ENCODE data around the gene GALNT2. TPM values are rescaled to one million over a fixed set of nuclear protein-coding genes. Genes with fewer than 3 reads are reported as not detected.
A peak's percentile ranks its signal among the peaks of the same experiment; 100 is the strongest.

Gene GALNT2
- total RNA-seq, 1 donor from 2014 or later, result 81.6 TPM

DNA sequence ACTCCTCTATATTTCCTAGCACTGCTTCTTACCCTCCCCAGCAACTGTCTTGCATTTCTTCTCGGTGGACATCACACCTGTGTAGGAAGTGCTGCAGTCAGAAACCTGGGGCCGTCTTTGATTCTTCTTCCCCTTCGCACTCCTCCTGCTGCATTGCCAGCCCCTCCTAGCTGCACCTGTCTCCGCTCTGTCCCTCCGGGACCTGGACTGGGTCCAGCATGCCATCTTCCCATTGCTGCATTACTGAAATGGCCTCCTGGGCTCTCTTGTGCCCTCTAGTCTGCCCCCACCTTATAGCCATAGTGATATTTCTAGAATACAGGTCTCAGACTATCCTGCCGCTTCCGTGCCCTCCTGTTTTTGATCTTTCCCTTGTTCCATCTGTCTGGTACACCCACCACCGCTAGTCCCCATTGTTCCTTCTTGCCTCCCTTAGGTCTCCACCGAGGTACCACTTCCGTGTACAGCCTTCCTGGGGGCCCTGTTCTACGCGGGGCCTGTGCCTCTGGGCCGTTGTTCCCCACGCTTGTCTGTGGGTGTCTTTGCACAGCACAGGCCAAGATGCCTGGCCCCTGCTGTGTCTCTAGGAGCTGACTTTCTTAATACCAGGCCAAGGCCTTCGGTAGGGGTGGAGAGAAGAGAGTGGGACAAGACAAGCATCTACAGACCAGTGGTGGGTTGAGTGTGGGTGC is 107.6 kb downstream of the GALNT2 start:
- no peak for DNase-seq (ENCODE audit: extremely low read depth, low read depth, low spot score)

DNA sequence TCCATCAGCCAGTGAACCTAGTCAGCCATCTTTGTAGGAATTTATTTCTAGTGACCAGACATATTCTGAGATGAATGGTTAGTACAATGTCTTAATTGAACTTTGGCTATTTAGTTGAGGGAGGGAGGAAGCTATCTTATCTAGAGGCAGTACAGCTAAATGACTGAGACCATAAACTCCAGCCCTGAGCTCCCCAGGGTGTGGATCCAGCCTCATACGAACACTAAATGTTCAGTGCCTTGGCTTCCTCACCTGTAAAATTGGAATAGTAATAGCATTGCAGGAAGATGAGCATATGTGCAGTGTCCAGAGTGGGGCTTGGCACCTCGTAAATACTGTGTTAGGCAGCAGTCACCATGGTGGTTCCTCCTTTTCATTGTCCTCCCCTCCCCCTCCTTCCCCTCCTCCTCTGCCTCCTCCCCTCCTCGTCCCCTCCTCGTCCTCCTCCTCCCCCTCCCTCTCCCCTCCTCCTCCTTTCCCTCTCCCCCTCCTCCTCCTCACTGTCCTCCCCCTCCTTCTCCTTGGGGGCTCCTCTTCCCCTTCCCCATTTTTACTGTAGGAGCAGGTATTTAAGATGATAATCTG is 108.2 kb downstream of the GALNT2 start:
- no peak for DNase-seq (ENCODE audit: extremely low read depth, low read depth, low spot score)

DNA sequence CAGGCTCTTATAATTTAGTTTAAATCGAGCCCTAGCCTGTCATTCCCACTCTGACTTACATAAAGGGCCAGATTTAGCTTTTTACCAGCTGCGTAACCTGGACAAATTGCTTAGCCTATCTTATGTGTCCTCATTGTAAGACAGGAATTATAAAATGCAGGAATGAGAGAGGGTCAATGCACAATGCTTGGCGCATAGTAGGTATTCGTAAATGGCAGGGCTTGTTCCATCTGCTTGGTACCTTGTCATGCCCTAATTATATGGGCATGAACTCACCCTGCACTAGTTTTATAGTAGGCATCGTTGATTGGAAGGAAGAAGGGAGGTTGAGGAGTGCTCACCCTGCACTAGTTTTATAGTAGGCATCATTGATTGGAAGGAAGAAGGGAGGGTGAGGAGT is 108.8 kb downstream of the GALNT2 start:
- DNase-seq (ENCODE audit: extremely low read depth, low read depth, low spot score), result no peak

DNA sequence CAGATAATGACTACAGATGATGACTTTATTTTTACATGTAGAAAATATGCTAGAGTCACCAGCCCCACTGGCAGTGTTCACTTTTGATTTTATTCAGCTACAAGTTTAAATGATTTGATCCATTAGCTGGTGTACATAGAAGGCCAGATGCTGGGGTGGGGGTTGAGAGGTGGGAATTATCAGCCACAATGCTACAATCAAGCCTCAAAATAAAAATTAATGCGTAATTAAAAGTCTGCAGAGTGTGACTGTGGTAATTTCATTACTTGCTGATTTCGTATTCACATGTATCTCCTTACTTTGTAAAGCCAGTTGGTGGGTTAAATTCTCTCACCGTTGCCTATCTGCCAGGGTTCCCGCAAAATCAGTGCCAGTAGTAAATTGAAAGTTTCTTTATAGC is 109.3 kb downstream of the GALNT2 start:
- DNase-seq (ENCODE audit: extremely low read depth, low read depth, low spot score), result no peak

DNA sequence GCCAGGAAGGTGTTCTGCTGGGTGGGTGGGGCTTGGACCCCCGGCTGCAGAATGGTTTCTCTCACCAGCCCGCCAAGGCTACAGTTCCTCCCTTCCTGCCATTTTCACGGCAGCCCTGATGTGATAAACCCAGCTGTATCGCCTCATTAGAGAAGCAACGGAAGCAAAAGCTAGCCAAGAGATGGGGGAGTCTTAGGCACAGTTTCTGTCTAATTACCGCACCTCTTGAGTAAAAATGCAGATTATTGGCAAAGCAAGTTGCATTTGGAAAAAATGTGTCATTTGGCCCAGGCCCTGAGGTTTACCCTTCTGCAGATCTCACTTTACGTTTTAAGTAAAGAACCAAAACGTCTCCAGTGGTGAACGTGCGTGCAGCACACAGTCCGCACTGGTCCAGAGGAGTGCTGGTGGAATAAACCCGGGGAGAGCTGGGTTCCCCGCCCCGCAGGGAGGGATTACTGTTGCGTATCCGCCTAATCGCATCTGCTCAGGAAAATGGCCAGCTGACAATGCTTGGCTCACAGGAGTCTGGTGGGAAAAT is 109.9 kb downstream of the GALNT2 start:
- DNase-seq (ENCODE audit: extremely low read depth, low read depth, low spot score), result no peak

DNA sequence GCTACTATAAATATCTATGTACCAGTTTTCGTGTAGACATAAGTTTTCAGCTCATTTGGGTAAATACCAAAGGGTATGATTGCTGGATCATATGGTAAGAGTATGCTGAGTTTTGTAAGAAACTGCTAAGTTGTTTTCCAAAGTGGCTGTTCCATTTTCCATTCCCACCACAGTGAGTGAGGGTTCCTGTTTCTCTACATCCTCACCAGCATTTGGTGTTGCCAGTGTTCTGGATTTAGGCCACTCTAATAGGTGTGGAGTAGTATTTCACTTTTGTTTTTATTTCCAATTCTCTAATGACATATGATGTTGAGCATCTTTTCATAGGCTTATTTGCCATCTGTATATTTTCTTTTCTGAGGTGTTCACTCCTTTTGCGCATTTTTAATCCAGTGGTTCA is 112.2 kb downstream of the GALNT2 start:
- no peak for DNase-seq (ENCODE audit: extremely low read depth, low read depth, low spot score)

DNA sequence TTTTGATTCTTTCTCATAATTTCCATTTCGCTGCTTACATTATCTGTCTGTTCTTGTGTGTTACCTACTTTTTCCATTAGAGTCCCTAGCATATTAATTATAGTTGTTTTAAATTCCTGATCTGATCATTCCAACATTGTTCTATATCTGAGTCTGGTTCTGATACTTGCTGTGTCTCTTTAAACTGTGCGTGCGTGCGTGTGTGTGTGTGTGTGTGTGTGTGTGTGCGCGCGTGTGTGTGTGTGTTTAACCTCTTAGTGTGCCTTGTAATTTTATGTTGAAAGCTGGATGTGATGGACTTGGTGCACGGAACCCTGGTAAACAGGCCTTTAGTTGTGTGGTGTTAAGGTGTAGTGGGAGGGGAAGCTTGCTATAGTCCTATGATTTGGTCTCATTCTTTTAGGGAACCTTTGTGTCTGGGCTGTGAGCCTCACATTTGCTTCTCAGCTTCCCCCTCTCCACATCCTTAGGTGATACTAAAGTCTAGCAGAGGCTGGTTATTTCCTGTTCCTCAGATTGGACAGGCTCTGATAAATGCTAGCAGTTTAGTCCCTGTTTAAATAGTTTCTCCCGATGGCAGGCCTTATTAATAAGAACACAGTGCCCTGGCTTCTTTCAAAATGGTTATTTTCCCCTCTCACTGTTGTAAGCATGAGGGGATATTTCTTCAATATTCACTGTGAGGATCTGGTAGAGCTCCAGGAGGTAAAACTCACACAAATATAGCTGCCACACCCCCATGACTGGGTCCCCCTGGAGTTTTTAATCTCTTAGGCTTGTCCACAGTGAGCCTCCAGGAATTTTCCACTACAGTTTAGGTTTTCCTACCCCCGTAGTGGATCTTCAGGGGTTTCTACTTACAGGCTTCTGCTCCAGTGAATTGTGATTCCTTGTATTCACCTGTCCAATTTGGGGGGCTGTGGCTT is 118.3 kb downstream of the GALNT2 start:
- DNase-seq (ENCODE audit: extremely low read depth, low read depth, low spot score), result no peak

DNA sequence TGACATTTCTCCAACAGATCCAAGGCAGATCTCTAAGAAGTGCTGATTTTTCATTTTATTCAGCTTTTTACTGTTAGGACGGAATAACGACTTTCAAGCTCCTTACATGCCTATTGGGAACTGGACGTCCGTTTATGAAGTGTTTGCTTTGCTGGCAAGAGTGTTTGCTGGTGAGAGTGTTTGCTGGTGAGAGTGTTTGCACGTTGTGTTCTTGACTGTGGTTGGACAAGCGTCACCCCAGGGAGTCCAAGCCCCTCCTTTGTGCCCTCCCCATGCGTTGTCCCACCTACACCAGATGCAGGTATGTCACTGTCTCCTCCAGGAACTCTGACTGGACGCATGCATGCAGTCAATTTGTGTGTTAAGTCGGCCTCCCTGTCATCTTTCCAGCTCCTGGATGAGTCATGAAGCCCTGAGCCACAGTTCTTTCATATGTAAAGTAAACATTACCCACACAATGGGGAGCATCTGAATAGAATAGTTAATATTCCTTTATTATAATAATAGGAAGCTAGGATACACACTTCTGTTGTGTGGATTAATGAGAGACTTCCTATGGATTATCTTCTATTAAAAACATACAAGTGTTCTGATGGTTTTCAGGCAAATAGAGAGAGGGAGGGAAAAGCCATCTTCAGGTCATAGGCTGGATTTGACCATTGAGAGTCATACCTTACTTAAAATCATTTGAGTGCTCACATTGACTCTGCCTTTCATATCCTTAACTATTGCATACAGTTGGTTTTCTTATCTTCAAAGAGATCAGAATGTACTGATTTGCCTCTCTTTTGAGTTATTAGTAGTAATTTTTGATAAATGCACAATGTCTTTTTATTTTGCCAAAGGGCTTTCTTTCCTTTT is 119.2 kb downstream of the GALNT2 start:
- peak; percentile 71 for DNase-seq (ENCODE audit: extremely low read depth, low read depth, low spot score)

DNA sequence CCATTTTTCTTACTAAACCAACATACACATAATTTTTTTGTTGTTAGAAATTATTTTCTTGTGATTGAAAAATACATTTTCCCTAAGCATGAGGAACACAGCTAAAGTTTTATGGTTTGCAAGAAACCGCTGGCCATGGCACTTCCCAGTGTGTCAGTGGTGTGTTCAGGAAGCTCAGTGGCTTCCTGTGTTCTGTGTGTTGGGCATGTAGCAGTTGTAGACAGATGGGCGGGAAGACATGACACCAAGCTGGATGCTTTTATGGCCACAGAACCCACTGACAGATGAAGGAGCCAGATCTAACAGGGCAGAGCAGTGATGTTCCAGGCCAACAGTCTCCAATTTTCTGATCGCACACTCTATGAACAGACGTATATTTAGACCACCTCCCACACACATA is 119.8 kb downstream of the GALNT2 start:
- no peak for DNase-seq (ENCODE audit: extremely low read depth, low read depth, low spot score)

DNA sequence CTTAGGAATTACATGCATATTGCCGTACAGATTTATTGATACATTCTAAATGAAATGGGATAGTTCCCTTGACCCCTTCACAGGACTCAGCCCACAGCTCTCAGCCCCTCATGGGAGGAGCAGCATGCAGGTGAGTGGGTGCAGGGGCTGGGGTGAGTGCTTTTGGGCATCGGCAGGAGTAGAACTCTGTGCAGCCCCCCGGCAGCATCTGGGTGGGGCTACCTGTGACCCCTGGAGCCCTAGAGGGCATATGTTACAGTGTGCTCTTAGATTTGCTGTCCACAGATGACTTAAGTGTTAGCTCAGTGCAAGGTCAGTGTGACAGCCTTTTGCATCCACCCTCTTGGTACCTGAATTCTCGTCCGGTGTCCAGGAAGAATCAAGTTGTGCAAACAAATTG is 120.3 kb downstream of the GALNT2 start:
- DNase-seq (ENCODE audit: extremely low read depth, low read depth, low spot score), result no peak

DNA sequence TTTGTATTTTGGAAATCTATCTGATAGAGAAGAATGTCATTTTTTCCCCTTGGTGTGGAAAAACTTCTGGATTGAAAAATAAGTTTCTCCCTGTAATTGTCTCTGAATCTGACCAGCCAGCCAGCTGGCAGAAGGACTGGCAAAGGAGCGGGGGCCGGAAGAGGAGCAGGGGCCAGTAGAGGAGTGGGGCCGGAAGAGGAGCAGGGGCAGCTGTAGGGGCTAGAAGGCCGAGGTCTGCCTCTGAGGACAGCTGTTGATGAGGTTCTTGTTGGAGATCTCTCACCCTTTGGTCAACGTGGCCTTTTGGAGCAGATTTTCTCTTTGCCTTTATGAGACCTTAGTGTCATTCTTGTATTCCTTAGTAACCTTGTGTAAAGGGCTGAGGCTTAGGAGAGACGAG is 121.8 kb downstream of the GALNT2 start:
- no peak for DNase-seq (ENCODE audit: extremely low read depth, low read depth, low spot score)

DNA sequence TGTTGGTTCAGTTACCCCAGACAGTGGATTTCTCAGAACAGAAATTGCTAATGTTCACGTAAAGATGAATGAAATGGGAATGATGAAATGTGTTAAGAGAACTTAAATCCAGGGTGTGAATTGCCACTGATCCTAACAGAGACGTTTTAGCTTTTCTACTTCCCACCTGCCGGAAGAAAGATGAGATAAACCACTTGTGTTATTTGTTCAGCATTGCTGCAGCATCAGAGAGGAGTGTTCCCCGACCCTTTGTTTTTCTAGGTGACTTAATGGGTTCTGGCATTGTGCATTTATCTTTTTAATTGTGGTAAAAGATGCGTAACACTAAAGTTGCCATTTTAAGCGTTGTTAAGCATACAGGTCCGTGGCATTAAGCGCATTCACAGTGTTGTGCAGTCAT is 122.3 kb downstream of the GALNT2 start:
- DNase-seq (ENCODE audit: extremely low read depth, low read depth, low spot score), result no peak

DNA sequence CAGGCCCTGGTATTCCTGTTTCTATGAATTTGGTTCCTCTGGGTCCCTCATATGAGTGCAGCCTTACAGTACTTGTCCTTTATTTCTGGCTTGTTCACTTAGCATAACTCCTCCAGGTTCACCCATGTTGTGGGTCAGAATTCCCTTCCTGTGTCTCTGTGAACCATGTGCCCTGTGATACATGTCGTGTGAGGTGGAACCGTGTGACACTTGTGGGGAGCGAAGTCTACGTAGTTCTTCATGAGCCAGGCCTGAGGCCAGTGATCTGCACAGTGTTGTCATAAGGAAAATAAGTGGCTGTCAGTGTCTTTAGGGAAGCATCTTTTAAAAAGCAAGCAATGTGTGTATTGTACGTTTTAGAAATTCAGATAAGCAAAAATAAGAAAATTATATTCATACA is 122.8 kb downstream of the GALNT2 start:
- no peak for DNase-seq (ENCODE audit: extremely low read depth, low read depth, low spot score)

DNA sequence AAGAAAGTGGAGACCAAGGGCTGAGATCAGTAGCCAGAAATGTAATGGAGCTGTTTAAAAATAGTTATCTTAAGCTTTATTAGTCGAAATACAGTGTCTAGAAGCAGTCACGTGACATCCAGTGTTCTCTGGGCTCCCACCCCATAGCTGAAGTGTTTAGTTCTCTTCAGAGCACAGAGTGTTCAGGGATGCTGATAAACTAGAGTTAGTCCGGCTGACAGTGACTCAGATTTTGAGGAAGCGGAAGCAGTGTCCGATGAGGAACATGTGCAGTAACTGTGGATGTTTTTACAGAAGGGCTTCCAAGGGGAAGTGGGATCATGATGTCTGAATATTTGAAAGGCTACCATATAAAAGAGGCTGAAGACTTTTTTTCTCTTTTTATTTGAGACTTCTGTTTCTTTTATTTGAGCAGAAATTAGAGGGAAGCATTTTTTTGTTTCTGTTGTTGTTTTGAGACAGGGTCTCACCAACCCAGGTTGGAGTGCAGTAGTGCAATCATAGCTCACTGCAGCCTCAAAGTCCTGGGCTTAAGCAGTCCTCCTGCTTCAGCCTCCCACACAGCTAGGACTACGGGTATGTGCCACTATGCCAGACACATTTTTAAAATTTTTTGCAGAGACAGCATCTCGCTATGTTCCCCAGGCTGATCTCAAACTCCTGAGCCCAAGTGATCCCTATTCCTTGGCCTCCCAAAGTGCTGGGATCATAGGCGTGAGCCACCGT is 124.2 kb downstream of the GALNT2 start:
- peak; percentile 73 for DNase-seq (ENCODE audit: extremely low read depth, low read depth, low spot score)

DNA sequence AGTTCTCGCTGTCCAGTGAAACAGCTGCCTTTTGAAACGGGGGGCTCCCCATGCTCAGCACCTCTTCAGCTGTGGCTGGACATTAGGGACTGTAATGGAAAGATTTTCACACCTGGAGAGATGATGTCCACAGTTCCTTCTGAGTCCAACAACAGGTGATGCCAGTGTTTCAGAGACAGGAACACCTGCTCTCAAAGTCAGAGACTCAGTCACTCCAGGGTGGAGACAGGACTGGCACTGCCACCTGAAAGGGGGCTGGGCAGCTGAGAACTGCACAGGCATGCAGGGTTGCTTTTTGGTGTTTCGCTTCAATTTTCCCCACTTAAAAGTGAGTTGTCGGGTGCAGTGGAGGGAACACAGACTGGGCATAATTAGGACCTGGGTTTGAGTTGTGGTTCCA is 124.8 kb downstream of the GALNT2 start:
- no peak for DNase-seq (ENCODE audit: extremely low read depth, low read depth, low spot score)

DNA sequence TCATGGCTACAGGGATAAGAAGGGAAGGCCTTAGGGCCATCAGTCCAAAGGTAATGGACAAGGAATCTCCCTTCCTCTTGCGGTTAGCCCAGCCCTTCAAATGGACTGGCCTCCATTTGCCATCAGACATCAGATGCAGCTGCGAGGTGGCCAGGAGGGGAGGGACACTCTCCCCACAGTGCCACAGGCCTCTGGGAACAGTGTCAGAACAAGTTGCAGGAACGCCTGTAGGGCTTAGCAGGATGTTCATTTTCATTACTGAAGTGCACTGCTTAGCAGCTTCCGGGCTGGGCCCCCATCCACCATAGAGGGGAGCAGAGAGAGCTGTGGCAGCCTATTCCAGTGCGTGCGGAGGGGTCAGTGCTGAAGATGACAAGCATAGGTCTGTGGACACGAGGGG is 127.5 kb downstream of the GALNT2 start:
- DNase-seq (ENCODE audit: extremely low read depth, low read depth, low spot score), result no peak

DNA sequence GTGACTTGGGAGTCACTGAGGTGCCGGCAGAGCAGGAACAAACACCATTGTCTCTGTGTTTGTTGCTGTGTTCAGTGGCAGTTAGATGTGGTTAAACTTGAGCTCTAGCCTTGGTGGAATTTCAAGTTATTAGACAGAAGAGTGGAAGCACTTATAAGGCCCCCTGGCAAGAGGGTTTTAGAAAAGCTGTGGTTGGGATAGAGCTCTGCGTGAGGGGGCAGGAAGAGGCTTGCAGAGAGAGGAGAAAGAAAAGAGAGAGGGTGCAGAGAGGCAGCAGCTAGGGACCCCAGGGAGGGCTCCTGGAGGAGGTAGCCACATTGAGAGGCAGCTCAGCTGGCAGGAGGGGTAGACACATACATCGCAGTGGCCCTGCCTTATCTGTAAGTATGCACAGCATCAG is 128.2 kb downstream of the GALNT2 start:
- no peak for DNase-seq (ENCODE audit: extremely low read depth, low read depth, low spot score)

DNA sequence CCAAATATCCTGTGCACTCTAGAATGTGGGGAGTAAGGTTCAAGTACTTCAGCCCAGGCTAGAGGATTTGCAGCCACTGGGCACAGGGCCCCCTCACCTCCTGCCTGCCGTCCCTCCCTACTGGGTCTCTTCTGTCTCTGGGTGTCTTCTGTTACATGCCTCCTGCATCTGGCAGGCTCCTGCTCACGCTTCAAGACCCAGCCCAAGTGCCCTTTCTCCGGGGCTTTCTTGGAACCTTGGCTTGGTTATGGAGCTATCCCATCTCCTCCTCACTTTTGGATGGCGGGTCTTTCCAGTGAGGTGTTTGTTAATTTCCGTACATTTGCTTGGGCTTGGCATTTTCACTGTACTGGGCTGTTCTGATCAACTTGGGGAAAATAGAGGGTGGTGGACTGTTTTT is 129.0 kb downstream of the GALNT2 start:
- DNase-seq (ENCODE audit: extremely low read depth, low read depth, low spot score), result no peak

DNA sequence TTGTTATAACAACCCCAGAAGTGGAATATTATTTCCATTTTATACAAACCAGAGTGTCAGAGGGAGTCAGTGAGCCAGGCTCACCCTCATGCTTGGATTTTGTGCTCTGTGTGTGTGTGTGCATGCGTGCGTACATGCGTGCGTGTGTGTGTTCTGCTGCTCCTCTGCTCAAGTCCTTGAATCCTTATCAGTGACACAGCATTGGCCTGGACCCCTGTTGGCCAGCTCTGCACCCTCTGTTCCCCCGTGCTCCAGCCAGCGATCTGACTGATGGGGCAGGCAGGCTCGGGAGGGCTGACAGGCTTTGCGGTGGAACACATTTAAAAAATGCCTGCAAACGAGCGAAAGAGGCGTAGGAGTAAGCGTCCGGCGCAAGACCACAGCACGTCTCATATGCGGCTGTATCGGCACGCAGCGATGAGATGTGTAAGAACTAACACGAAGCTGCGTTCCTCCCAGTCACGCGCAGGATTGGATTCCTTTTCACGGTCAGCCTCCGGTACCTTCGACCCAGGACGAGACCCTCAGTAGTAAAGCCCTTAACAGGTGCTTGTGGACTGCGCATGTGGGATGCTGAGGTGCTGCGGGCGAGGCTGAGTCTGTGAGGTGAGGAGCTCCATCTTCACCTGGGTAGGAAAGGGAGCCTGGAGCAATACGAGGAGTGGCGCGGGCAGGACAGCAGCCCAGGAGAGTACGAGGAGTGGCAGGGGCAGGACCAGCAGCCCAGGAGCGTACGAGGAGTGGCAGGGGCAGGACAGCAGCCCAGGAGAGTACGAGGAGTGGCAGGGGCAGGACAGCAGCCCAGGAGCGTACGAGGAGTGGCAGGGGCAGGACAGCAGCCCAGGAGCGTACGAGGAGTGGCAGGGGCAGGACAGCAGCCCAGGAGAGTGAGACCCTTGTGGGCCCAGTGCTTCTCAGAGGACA is 130.9 kb downstream of the GALNT2 start:
- no peak for DNase-seq (ENCODE audit: extremely low read depth, low read depth, low spot score)

Data from glomerular endothelial cell (primary cell).